ENCODE data around the gene PTPN11.
"Not testable (repeated sequence)": the region's sequence is repeated elsewhere in the genome, so short reads cannot be mapped to it uniquely, and the experiment has no call there.

The PTPN11 gene

GRCh38 chr12:112409906-112410244 is 8.9 kb upstream of the PTPN11 start:
- no peak for DNase-seq

GRCh38 chr12:112413855-112414625 is 4.7 kb upstream of the PTPN11 start:
- DNase-seq, result peak; percentile 44

GRCh38 chr12:112415457-112415856 is 3.3 kb upstream of the PTPN11 start:
- DNase-seq, result not testable (repeated sequence)

- no peak for DNase-seq
Observed at GRCh38 chr12:112418273-112418607, 507 bp upstream of the PTPN11 start.

GRCh38 chr12:112419297-112420133 is 768 bp downstream of the PTPN11 start:
- DNase-seq, result peak; percentile 46

GRCh38 chr12:112420740-112421139 is 2.0 kb downstream of the PTPN11 start:
- DNase-seq, result no peak

- no peak for DNase-seq
Observed at GRCh38 chr12:112421363-112421762, 2.6 kb downstream of the PTPN11 start.

- no peak for DNase-seq
Observed at GRCh38 chr12:112422531-112422930, 3.8 kb downstream of the PTPN11 start.

GRCh38 chr12:112424126-112424525 is 5.4 kb downstream of the PTPN11 start:
- DNase-seq, result no peak

- no peak for DNase-seq
Observed at GRCh38 chr12:112425582-112426382, 7.0 kb downstream of the PTPN11 start.

- no peak for DNase-seq
Observed at GRCh38 chr12:112427760-112428159, 9.0 kb downstream of the PTPN11 start.

GRCh38 chr12:112430929-112431328 is 12.2 kb downstream of the PTPN11 start:
- DNase-seq, result peak; percentile 58

GRCh38 chr12:112431965-112432364 is 13.2 kb downstream of the PTPN11 start:
- DNase-seq, result no peak

- DNase-seq, result no peak
Observed at GRCh38 chr12:112433551-112433950, 14.8 kb downstream of the PTPN11 start.

GRCh38 chr12:112438645-112439044 is 19.9 kb downstream of the PTPN11 start:
- not testable (repeated sequence) for DNase-seq

GRCh38 chr12:112439769-112440168 is 21.0 kb downstream of the PTPN11 start:
- no peak for DNase-seq

GRCh38 chr12:112440653-112441052 is 21.9 kb downstream of the PTPN11 start:
- not testable (repeated sequence) for DNase-seq

- DNase-seq, result no peak
Observed at GRCh38 chr12:112443916-112444315, 25.2 kb downstream of the PTPN11 start.

GRCh38 chr12:112446008-112446725 is 27.4 kb downstream of the PTPN11 start:
- DNase-seq, result no peak

GRCh38 chr12:112447106-112447505 is 28.4 kb downstream of the PTPN11 start:
- DNase-seq, result peak; percentile 69

GRCh38 chr12:112448165-112448564 is 29.4 kb downstream of the PTPN11 start:
- DNase-seq, result not testable (repeated sequence)

- no peak for DNase-seq
Observed at GRCh38 chr12:112450725-112451124, 32.0 kb downstream of the PTPN11 start.

GRCh38 chr12:112456029-112456428 is 37.3 kb downstream of the PTPN11 start:
- DNase-seq, result no peak
